Kidney glomerular epithelial cell (primary cell): ENCODE data around the gene HSF2BP.
A peak's percentile ranks its signal among the peaks of the same experiment; 100 is the strongest.
"Not testable (repeated sequence)": the region's sequence is repeated elsewhere in the genome, so short reads cannot be mapped to it uniquely, and the experiment has no call there.

ENCODE experiments used
- DNase-seq: peaks from one replicate; lab custom pipeline; 2025; lab: John Stamatoyannopoulos, UW

The HSF2BP gene

GRCh38 chr21:43651926-43652325, 7.4 kb downstream of the HSF2BP start:
- not testable (repeated sequence) for DNase-seq

GRCh38 chr21:43648171-43648570, 11.1 kb downstream of the HSF2BP start:
- DNase-seq: no peak

DNA sequence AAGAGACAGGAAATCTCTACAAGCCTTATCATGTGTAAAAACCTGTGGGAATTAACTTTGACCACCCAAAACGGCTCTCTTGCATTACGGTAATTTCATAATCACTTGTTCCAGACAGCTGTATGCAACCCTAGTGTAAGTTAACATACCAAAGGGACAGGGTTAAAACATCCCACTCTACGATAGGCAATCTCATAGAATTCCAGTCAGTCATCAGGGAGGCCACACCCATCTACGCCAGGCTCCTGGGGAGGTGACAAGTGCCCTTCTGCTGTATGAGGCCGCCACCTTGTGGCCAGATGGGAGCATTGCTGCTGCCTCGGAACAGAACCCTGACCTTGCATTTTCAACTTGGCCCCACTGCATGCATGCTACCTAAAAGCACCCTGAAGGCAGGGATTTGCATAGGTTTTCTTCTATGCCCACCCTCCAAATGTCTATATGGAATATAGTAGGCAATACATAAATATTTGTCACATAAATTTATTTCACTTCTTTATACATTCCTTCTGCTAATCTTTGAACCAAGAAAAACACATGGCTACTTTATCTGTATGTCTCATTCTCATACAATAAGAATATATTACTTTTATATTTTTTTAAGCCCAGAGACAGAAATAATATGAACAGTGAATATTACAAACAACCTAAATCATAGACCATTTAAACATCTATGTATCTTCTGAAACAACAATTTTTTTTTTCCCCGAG, 12.6 kb downstream of the HSF2BP start:
- peak; percentile 90 for DNase-seq

DNA sequence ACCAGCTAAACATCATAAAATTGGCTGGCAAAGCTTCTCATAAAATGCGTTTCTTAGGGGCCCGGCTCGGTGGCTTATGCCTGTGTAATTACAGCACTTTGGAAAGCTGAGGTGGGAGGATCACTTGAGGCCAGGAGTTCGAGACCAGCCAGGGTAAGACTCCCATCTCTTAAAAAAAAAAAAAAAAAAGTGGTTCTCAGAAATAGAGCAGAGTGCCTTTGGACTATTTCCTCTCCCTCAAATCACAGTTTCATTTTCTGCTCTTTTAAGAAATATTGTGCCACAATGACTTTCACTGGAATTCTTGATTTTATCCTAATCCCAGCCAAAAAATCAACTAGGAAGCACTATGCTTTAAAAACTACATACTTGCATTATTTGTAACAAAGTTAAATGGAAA, 13.3 kb downstream of the HSF2BP start:
- DNase-seq: no peak

GRCh38 chr21:43645136-43645891, 14.0 kb downstream of the HSF2BP start:
- DNase-seq: peak; percentile 45

DNA sequence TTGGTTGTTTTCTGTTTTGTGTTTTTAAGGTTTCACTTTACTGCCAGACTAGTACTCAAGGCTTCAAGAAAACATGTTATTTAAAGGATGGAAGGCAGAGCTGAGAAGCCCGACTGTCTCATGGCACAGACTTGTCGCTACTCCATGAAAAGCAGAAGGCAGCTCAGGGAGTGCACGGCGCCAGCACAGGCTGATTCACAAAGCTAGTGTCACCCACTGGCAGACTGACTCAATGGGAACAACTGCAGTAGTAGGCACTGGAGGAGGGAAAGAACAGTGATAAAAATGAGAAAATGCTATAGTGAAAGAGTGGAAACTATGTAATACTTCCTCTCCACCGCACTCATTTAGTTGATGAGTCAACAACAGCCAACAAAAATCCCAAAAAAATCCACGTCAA, 14.7 kb downstream of the HSF2BP start:
- no peak for DNase-seq

DNA sequence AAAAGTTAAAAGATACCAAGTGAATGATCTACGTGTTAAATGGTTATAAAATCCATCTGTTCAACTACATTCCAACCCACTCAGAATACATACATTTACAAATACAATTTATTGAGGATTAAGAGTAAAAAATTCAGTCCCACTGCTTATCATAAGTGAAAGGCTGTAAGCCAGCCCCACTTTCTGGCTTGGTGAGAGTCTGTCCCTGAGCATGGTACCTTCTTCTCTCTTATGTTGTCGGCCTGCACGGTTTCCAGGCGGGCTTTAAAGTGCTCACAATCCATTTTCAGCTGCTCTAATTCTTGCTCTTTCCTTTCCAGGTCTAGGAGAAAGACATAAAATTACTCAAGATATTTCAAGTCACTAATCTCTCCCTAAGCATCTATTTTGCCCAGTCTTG, 15.2 kb downstream of the HSF2BP start:
- no peak for DNase-seq

DNA sequence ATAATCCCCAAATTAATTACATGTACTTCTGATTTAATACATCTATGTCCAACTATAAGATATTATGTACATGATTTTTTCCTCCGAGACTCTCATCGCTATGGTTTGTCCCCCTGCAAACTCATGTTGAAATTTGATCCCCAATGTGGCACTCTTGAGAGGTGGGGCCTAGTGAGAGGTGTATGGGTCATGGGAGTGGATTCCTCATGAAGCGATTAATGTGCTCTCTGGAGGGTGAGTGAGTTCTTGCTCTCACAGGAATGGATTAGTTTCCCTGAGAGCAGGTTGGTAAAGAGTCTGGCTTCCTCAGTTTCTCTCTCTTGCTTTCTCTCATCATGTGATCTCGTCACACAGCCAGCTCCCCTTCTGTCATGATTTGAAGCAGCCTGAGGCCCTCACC, 16.1 kb downstream of the HSF2BP start:
- no peak for DNase-seq

DNA sequence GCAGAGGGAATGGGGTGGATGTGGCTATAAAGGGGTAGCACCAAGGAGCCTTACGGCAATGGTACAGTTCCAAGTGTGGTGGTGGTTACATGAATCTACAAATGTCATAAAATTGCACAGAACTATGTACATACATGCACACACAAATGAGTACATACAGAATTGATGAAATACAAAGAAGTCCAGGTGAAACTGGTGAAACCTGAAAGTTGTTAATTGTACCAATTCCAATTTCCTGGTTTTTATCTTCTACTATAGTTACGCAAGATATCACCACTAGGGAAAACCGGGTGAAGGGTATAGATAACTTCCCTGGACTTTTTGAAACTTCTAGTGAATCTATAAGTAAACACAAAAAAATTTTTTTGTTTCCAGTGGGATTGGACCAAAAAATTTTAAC, 18.9 kb downstream of the HSF2BP start:
- no peak for DNase-seq

GRCh38 chr21:43639470-43640353, 19.6 kb downstream of the HSF2BP start:
- no peak for DNase-seq

- DNase-seq: no peak
Observed at GRCh38 chr21:43637530-43638158, 21.6 kb downstream of the HSF2BP start.

- no peak for DNase-seq
Observed at GRCh38 chr21:43635436-43635835, 23.9 kb downstream of the HSF2BP start.

DNA sequence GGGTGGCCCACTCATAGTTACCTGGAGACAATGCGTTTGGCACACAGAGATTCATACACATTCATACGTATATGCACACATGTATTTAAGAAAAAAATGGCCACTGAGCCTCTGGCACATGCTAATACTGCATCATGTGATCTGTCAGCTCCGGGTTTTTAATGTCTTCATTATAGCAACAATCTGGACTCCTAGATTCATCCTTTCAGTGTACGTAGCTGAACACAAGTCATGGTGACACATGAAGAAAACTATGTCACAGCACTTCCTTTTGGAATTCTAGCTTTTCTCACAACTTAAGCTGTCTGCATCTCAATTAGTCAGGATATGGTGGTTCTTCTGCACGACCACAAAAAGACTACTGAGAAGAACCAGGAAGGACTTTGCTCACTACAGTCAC, 24.7 kb downstream of the HSF2BP start:
- no peak for DNase-seq

GRCh38 chr21:43632373-43632905, 26.8 kb downstream of the HSF2BP start:
- no peak for DNase-seq

- no peak for DNase-seq
Observed at GRCh38 chr21:43631411-43632107, 27.7 kb downstream of the HSF2BP start.

- no peak for DNase-seq
Observed at GRCh38 chr21:43627527-43627926, 31.8 kb downstream of the HSF2BP start.

DNA sequence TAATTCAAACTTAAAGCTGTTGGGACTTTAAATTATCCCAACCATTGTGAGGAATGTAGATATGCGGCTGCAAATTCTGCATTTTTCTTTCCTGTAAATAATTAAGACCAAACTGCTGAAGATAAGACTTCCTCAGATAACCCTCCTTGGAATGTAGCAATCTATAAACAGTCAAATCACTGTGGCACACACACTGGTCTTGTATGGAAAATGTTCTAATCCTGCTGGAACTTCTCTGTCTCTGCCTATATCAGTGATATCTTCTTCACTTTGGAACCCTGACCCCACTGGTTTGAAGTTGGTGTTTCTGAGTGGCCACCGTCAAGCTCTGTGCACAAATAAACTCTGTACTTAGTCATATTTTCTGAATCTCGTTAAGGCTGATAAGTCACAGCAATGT, 32.9 kb downstream of the HSF2BP start:
- peak; percentile 17 for DNase-seq

DNA sequence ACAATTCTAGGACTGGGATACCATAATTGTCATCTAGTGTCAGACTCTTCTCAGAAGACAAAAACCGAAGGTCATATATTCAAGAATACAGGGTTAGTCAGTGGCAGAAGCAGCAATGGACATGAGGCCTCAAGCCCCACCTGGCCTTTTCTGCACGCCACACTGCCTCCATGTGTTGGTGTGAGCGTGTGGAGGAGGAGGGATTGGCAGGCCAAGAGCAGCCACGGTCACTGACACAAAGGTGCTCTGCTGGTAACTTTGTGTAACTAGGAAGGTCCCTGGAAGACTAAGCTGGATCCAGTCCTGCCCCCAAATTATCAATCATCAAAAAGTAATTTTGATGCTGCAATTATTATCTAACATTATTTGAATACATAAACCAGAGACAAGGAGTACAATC, 34.9 kb downstream of the HSF2BP start:
- no peak for DNase-seq

DNA sequence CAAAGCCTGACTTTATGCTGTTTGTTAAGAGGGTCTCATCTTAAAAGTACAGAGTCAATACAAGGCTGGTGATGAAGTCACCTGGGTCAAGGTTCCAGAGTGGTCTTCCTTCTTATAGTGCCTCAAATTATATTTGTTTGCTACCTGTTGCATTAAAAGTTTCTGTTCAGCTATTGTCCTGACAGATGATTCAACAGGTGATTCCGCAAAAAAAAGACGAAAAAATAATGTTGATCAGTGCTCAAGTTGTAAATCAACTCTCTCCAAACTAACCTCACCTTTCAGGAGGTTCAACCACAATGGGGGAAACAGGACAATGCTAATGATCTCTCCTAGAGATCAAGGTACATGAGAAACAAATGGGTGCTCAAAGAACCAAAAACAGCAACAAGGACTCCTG, 35.7 kb downstream of the HSF2BP start:
- no peak for DNase-seq

- DNase-seq: no peak
Observed at GRCh38 chr21:43622796-43623195, 36.5 kb downstream of the HSF2BP start.

GRCh38 chr21:43619856-43620255, 39.4 kb downstream of the HSF2BP start:
- no peak for DNase-seq
